Ovary (tissue), 9 donors: Measurements from ENCODE around the gene MYO1B. TPM values are rescaled to one million over a fixed set of nuclear protein-coding genes. Genes with fewer than 3 reads are reported as not detected.

ENCODE experiments used
- DNase-seq, 5 donors: peaks; one replicate each; pipeline ENCODE4 v3.0.0-alpha.2; 2019 to 2020
- H3K27ac ChIP-seq, 2 donors: fragments of 200-600 bp; one replicate each; pipeline versions ENCODE4 v1.5.1 to v1.8.0; 2019 to 2022
- H3K27me3 ChIP-seq: fragments of 200-600 bp; one replicate; pipeline ENCODE4 v1.8.0; 2022
- H3K36me3 ChIP-seq: fragments of 200-600 bp; sonication (generic); one replicate; pipeline ENCODE4 v1.5.1; 2019
- H3K4me1 ChIP-seq: one replicate; pipeline ENCODE4 v1.8.1; 2013; ENCODE audit warnings: mild to moderate bottlenecking, moderate library complexity; ENCODE audit not compliant: insufficient read depth
- H3K4me3 ChIP-seq: fragments of 200-600 bp; sonication (generic); one replicate; pipeline ENCODE4 v1.5.1; 2017
- H3K9me3 ChIP-seq, 2 donors: fragments of 200-600 bp in 1 of 2; sonication (generic) in 1 of 2; one replicate each; pipeline versions ENCODE4 v1.5.1 to v1.8.1; 2013 to 2019; ENCODE audit warnings: mild to moderate bottlenecking in 1 of 2, moderate library complexity in 1 of 2
- EP300 ChIP-seq: sonication (generic); formaldehyde crosslinking; IDR thresholded peaks from one replicate; pipeline ENCODE4 v1.6.1; 2017; ENCODE audit warnings: antibody characterized with exemption
- POLR2A ChIP-seq: fragments of 450-650 bp; IDR thresholded peaks from one replicate; pipeline ENCODE4 v1.6.1; 2017; ENCODE audit warnings: antibody characterized with exemption, mild to moderate bottlenecking, moderate library complexity
- WGBS, 3 donors: extraction: QIAGEN DNeasy Blood & Tissue Kit in 1 of 3; methylation state at CpG; one replicate each; pipeline versions ENCODE4 v1.1.5 to v1.1.7; 2013 to 2017; 5-methylcytosine and 5-hydroxymethylcytosine counted together
- intact Hi-C, 4 donors: fragments of 100-400 bp; cut with DNase I; formaldehyde crosslinking; loops; one replicate each; pipeline versions ENCODE4 v1.11.0 to v1.15.1; 2022 to 2023
- polyA plus RNA-seq, 2 donors: library from polyadenylated mRNA; stranded (reverse); fragments of 200-250 nt in 1 of 2; fragments of 350-450 nt in 1 of 2; fragmentation: Illumina TruSeq in 1 of 2; extraction: RNeasy Lipid Tissue Mini Kit (QIAGEN cat#74804) in 1 of 2; gene quantifications; one replicate each; pipeline ENCODE4 v1.2.3, GENCODE V29; 2013 to 2014
- total RNA-seq, 7 donors: library from RNA; depleted of rRNA in 2 of 7; stranded (reverse); fragments of >200 nt in 2 of 7; fragmentation: NEBNext Ultra II Directional in 3 of 7; extraction: Animal tissue kit (Norgen Biotek cat#: 25700) in 3 of 7; gene quantifications; one replicate each; pipeline versions ENCODE4 v1.1.0 to v1.2.4, GENCODE V29; 2016 to 2023
- TF ChIP-seq, protein P1 (sequence below), 3 donors: fragments of 450-650 bp in 2 of 3; fragments of 200-600 bp in 1 of 3; IDR thresholded peaks; one replicate each; pipeline versions ENCODE4 v1.5.1 to v1.8.0; 2016 to 2022; ENCODE audit warnings: antibody characterized with exemption in 3 of 3, mild to moderate bottlenecking in 1 of 3
- donor health status: DM: no; HTN: no; CAD: no; lungs with moderate emphysema.
- donor health status: DM: no; HTN: no; CAD: no.
- donor health status: Bipolar disorder and iron deficiency.
- donor health status: DM: yes; HTN: yes; CAD: no.
- donor health status: DM: no; HTN: no; CAD: no.
- donor health status: DM: yes; HTN: yes; CAD: no.

The MYO1B gene
- total and polyA plus RNA-seq, 9 donors: 15.8 to 34.7 (median 27.3) TPM

DNA sequence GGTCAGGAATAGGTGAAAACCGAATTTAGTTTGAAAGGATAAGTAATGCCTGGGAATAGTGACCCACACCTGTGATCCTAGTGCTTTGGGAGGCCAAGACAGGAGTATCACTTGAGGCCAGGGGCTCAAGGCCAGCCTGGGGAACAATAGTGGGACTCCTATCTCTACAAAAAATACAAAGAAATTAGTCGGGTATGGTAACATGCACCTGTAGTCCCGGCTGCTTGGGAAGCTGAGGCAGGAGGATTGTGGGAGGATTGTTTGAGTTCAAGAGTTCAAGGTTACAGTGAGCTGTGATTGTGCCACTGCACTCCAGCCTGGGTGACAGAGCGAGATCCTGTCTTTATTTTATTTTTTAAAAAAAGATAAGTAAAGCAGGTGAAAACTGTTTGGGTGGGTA, 3.8 kb upstream of the MYO1B start:
- Histone ChIP-seq H3K27me3 (no peaks in the 10 kb centered on the region), H3K4me1 (no peaks in the 10 kb centered on the region), H3K4me3 (no peak overlapping the region), H3K9me3 (no peaks in the 10 kb centered on the region), H3K27ac (no peak overlapping the region), H3K36me3 (no peaks in the 10 kb centered on the region)
- intact Hi-C loops: loop anchor here in 2 of 4 donors (10.0 kb wide), 2 partner anchors 63 to 263 kb away; no protein-coding TSS in a partner anchor
- no peak for TF ChIP-seq EP300
- TF ChIP-seq, protein P1, sequence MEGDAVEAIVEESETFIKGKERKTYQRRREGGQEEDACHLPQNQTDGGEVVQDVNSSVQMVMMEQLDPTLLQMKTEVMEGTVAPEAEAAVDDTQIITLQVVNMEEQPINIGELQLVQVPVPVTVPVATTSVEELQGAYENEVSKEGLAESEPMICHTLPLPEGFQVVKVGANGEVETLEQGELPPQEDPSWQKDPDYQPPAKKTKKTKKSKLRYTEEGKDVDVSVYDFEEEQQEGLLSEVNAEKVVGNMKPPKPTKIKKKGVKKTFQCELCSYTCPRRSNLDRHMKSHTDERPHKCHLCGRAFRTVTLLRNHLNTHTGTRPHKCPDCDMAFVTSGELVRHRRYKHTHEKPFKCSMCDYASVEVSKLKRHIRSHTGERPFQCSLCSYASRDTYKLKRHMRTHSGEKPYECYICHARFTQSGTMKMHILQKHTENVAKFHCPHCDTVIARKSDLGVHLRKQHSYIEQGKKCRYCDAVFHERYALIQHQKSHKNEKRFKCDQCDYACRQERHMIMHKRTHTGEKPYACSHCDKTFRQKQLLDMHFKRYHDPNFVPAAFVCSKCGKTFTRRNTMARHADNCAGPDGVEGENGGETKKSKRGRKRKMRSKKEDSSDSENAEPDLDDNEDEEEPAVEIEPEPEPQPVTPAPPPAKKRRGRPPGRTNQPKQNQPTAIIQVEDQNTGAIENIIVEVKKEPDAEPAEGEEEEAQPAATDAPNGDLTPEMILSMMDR (IDR thresholded peaks at IDR 0.05): no peak
- no peak for TF ChIP-seq POLR2A
- WGBS, 3 donors: 63 to 78% (median 77%) methylated on average over 4 of the region's 4 CpGs
- DNase-seq: no peak

DNA sequence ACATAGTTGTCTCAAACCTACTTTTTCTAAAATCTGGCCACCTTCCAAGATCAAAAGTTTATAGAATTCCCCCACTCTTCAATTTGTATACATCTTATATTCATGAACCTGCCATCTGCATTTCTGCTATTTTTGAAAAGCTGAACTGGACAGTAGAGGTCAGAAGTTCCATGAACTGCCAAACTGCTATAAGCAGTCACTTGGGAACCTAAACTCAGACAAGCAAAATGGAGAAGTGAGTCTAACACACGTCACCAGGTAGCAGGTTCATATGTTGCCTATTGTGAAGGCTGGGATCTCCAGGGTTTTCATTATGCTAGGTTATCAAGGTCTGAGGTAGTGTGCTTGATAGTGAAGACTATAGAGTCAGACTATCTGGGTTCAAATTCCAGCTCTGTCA, 2.0 kb upstream of the MYO1B start:
- intact Hi-C loops: loop anchor here in 2 of 4 donors (10.0 kb wide), 2 partner anchors 62 to 262 kb away; no protein-coding TSS in a partner anchor
- Histone ChIP-seq H3K4me3 (no peak overlapping the region), H3K27me3 (no peaks in the 10 kb centered on the region), H3K4me1 (peaks cover 6% of the 10 kb centered on the region), H3K9me3 (no peaks in the 10 kb centered on the region), H3K36me3 (no peaks in the 10 kb centered on the region), H3K27ac (no peak overlapping the region)
- TF ChIP-seq, protein P1 (IDR thresholded peaks at IDR 0.05): no peak
- no peak for TF ChIP-seq POLR2A
- no peak for TF ChIP-seq EP300
- DNase-seq: no peak
- WGBS, 3 donors: 93 to 96% (median 94%) methylated on average over 1 of the region's 1 CpG

DNA sequence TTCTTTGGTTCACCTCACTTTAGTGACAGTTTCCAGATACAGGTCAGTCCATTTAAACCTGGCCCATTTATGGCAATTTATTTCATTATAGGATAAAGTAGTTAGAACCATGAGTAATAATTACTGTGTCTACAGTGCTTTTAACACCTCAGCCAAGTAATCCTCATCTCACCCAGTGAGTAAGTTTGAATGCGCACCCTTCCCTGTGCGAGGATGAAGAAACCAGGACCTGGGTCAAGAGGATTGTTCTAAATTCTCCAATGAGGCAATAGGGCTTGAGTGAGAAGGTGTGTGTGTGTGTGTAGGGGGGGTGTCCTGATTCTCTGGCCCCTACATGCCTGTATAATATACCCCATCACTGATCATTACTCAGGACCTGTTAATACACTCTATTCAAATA, 854 bp upstream of the MYO1B start:
- Histone ChIP-seq H3K27ac (no peak overlapping the region), H3K4me3 (no peak overlapping the region), H3K4me1 (peaks cover 10% of the 10 kb centered on the region), H3K9me3 (no peaks in the 10 kb centered on the region), H3K27me3 (no peaks in the 10 kb centered on the region), H3K36me3 (no peaks in the 10 kb centered on the region)
- intact Hi-C loops: loop anchor here in 2 of 4 donors (10.0 kb wide), 2 partner anchors 60 to 260 kb away; no protein-coding TSS in a partner anchor
- no peak for DNase-seq
- WGBS, 3 donors: 89 to 97% (median 95%) methylated on average over 2 of the region's 2 CpGs
- TF ChIP-seq EP300 (no peak), POLR2A (no peak)
- TF ChIP-seq, protein P1 (IDR thresholded peaks at IDR 0.05): no peak

DNA sequence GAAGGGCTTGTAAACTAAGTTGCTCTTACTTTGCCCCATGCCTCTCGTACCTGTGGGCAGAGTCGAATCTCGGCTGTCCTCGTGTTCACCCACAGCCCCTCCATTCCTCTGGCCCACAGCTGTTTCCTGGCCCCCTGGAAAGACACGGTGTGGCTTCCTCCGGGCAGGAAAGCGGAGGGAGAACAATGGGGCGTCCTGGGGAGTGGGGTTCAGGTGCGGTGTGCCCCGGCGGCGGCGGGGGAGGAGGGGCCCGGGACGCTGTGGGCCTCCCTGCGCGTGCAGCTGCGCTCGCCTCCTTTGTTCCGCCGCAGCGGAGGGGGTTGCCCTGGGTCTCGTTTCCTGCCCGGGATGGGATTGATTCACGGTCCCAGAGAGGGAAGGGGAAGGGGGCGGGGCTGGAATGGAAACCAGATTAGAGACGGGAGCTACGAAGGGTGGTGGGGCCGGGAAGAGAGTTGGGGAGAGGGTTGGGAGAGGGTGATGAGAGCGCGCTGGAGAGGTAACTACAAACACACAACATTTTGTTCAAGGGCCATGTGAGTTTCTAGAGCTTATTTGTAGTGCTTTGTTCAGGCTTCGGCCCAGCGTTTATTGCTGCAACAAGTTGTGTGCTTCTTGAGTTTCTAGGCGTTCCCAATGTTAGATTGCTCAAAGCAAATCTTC, 796 bp downstream of the MYO1B start:
- Histone ChIP-seq H3K9me3 (no peaks in the 10 kb centered on the region), H3K36me3 (no peaks in the 10 kb centered on the region), H3K27ac (peak overlapping the region; percentile 17 to 59), H3K4me1 (peaks cover 10% of the 10 kb centered on the region), H3K4me3 (peak overlapping the region; percentile 47), H3K27me3 (no peaks in the 10 kb centered on the region)
- intact Hi-C loops: loop anchor here in 3 of 4 donors (5.0 to 10.0 kb wide), 3 partner anchors 59 to 259 kb away; no protein-coding TSS in a partner anchor
- TF ChIP-seq EP300 (no peak), POLR2A (no peak)
- TF ChIP-seq, protein P1 (IDR thresholded peaks at IDR 0.05): no peak
- WGBS, 3 donors: 1 to 2% (median 1%) methylated on average over 31 to 34 of the region's 34 CpGs
- peak; percentile 61 to 77 (median 76) for DNase-seq
